Kasumi-1 (cell line): ENCODE measurements around the gene WFDC1.

Source experiments
- DNase-seq, 2 experiments: peaks; one replicate each; lab custom pipeline; 2025; lab: John Stamatoyannopoulos, UW

The WFDC1 gene

GRCh38 chr16:84294531-84295142, at the start of gene WFDC1:
WFDC1 (plus strand) TSS chr16:84294878; CDS start chr16:84294972, 94 bp downstream.
- DNase-seq: peak; percentile 39 to 42

- no peak for DNase-seq
These were observed 48.6 kb upstream of the WFDC1 start for GRCh38 chr16:84245956-84246678.

- DNase-seq: no peak
These were observed 48.0 kb upstream of the WFDC1 start for GRCh38 chr16:84246679-84247077.

GRCh38 chr16:84247331-84247730, 47.3 kb upstream of the WFDC1 start:
- no peak for DNase-seq

- DNase-seq: no peak
These were observed 46.8 kb upstream of the WFDC1 start for GRCh38 chr16:84247844-84248243.

- no peak for DNase-seq
These were observed 42.5 kb upstream of the WFDC1 start for GRCh38 chr16:84252184-84252583.

GRCh38 chr16:84253173-84253572, 41.5 kb upstream of the WFDC1 start:
- no peak for DNase-seq

- DNase-seq: no peak
These were observed 40.6 kb upstream of the WFDC1 start for GRCh38 chr16:84254062-84254461.

- DNase-seq: no peak
These were observed 39.4 kb upstream of the WFDC1 start for GRCh38 chr16:84255050-84255810.

GRCh38 chr16:84258266-84258665, 36.4 kb upstream of the WFDC1 start:
- DNase-seq: no peak

- DNase-seq: no peak
These were observed 35.0 kb upstream of the WFDC1 start for GRCh38 chr16:84259691-84260090.

- no peak for DNase-seq
These were observed 33.7 kb upstream of the WFDC1 start for GRCh38 chr16:84260766-84261554.

GRCh38 chr16:84262031-84262430, 32.6 kb upstream of the WFDC1 start:
- no peak for DNase-seq

GRCh38 chr16:84262939-84263338, 31.7 kb upstream of the WFDC1 start:
- DNase-seq: no peak

GRCh38 chr16:84266451-84266850, 28.2 kb upstream of the WFDC1 start:
- peak in 1 of 2 experiments; percentile 15 for DNase-seq

GRCh38 chr16:84267380-84267779, 27.3 kb upstream of the WFDC1 start:
- no peak for DNase-seq

GRCh38 chr16:84268291-84269040, 26.2 kb upstream of the WFDC1 start:
- DNase-seq: no peak

GRCh38 chr16:84270071-84270470, 24.6 kb upstream of the WFDC1 start:
- DNase-seq: no peak

- DNase-seq: no peak
These were observed 24.1 kb upstream of the WFDC1 start for GRCh38 chr16:84270531-84270930.

- DNase-seq: no peak
These were observed 23.6 kb upstream of the WFDC1 start for GRCh38 chr16:84271037-84271436.

GRCh38 chr16:84271866-84272265, 22.8 kb upstream of the WFDC1 start:
- no peak for DNase-seq
